Epithelial cell of esophagus (primary cell): ENCODE results near the gene PDE3A.

Source experiments
- DNase-seq: peaks from one replicate; pipeline ENCODE4 v3.0.0; 2010; ENCODE audit warnings: low read depth
- H3K4me3 ChIP-seq: 2 replicates; pipeline ENCODE4 v1.5.1; 2011; ENCODE audit warnings: mild to moderate bottlenecking, low read length, control low read depth
- CTCF ChIP-seq: IDR thresholded peaks from 2 replicates; pipeline ENCODE4 v1.5.1; 2011; ENCODE audit warnings: low read depth, mild to moderate bottlenecking, low read length, control low read depth, inconsistent platforms; ENCODE audit not compliant: insufficient read depth; ENCODE audit errors: missing control alignments

The PDE3A gene

GRCh38 chr12:20434996-20435395 lies 66.7 kb downstream of the PDE3A start:
- DNase-seq, result no peak

GRCh38 chr12:20436316-20436715 lies 68.0 kb downstream of the PDE3A start:
- DNase-seq, result no peak
- no peak overlapping the region for H3K4me3 ChIP-seq
- TF ChIP-seq CTCF, result no peak

More at GRCh38 chr12:20434996-20435395, 66.7 kb downstream of the PDE3A start:
- TF ChIP-seq CTCF, result no peak
- no peak overlapping the region for H3K4me3 ChIP-seq

GRCh38 chr12:20438299-20438779 lies 70.0 kb downstream of the PDE3A start:
- no peak for TF ChIP-seq CTCF
- DNase-seq, result no peak
- no peak overlapping the region for H3K4me3 ChIP-seq

- TF ChIP-seq CTCF, result no peak
- no peak for DNase-seq
- no peak overlapping the region for H3K4me3 ChIP-seq
Measured at GRCh38 chr12:20439626-20440025, 71.3 kb downstream of the PDE3A start.

GRCh38 chr12:20440408-20440807 lies 72.1 kb downstream of the PDE3A start:
- TF ChIP-seq CTCF, result no peak
- DNase-seq, result no peak

GRCh38 chr12:20442322-20442721 lies 74.0 kb downstream of the PDE3A start:
- TF ChIP-seq CTCF, result no peak
- no peak for DNase-seq
- no peak overlapping the region for H3K4me3 ChIP-seq

More at GRCh38 chr12:20440408-20440807, 72.1 kb downstream of the PDE3A start:
- no peak overlapping the region for H3K4me3 ChIP-seq

GRCh38 chr12:20443255-20443654 lies 74.9 kb downstream of the PDE3A start:
- no peak for DNase-seq
- H3K4me3 ChIP-seq, result no peak overlapping the region
- no peak for TF ChIP-seq CTCF
